Medulla oblongata (tissue), 1 donor: ENCODE measurements around the gene WDR89.
"Not testable (repeated sequence)": the region's sequence is repeated elsewhere in the genome, so short reads cannot be mapped to it uniquely, and the experiment has no call there.

Source experiments
- DNase-seq: peaks from one replicate; pipeline ENCODE4 v3.0.0-alpha.2; 2015; ENCODE audit errors: extremely low spot score

WDR89 gene

GRCh38 chr14:63641473-63642228, at the start of gene WDR89:
Gene WDR89 (minus strand): TSS chr14:63641871. CDS start chr14:63599942, 41,929 bp downstream.
- DNase-seq, result peak; percentile 100

GRCh38 chr14:63689132-63689531, 47.5 kb upstream of the WDR89 start:
- DNase-seq, result no peak

GRCh38 chr14:63686926-63687325, 45.3 kb upstream of the WDR89 start:
- DNase-seq, result no peak

- DNase-seq, result no peak
Observed at GRCh38 chr14:63685401-63685800, 43.7 kb upstream of the WDR89 start.

GRCh38 chr14:63682727-63683593, 41.3 kb upstream of the WDR89 start:
- DNase-seq, result no peak

- no peak for DNase-seq
Observed at GRCh38 chr14:63678536-63678935, 36.9 kb upstream of the WDR89 start.

GRCh38 chr14:63677891-63678379, 36.3 kb upstream of the WDR89 start:
- DNase-seq, result no peak

GRCh38 chr14:63676615-63677014, 34.9 kb upstream of the WDR89 start:
- DNase-seq, result no peak

- no peak for DNase-seq
Observed at GRCh38 chr14:63673886-63674497, 32.3 kb upstream of the WDR89 start.

- no peak for DNase-seq
Observed at GRCh38 chr14:63673255-63673654, 31.6 kb upstream of the WDR89 start.

GRCh38 chr14:63672417-63673180, 30.9 kb upstream of the WDR89 start:
- no peak for DNase-seq

GRCh38 chr14:63671987-63672386, 30.3 kb upstream of the WDR89 start:
- no peak for DNase-seq

- no peak for DNase-seq
Observed at GRCh38 chr14:63670692-63671091, 29.0 kb upstream of the WDR89 start.

GRCh38 chr14:63666335-63666734, 24.7 kb upstream of the WDR89 start:
- no peak for DNase-seq

- DNase-seq, result no peak
Observed at GRCh38 chr14:63663428-63664341, 22.0 kb upstream of the WDR89 start.

- no peak for DNase-seq
Observed at GRCh38 chr14:63662776-63663175, 21.1 kb upstream of the WDR89 start.

GRCh38 chr14:63661881-63662280, 20.2 kb upstream of the WDR89 start:
- DNase-seq, result not testable (repeated sequence)

GRCh38 chr14:63659726-63660125, 18.1 kb upstream of the WDR89 start:
- peak; percentile 88 for DNase-seq

GRCh38 chr14:63656194-63656593, 14.5 kb upstream of the WDR89 start:
- DNase-seq, result no peak

GRCh38 chr14:63654936-63655335, 13.3 kb upstream of the WDR89 start:
- no peak for DNase-seq
